ENCODE data around the gene TOMM6. TPM values are rescaled to one million over a fixed set of nuclear protein-coding genes. Genes with fewer than 3 reads are reported as not detected.

TOMM6 gene
- total and polyA plus RNA-seq, 8 donors = 48.6 to 196 (median 68.7) TPM

DNA sequence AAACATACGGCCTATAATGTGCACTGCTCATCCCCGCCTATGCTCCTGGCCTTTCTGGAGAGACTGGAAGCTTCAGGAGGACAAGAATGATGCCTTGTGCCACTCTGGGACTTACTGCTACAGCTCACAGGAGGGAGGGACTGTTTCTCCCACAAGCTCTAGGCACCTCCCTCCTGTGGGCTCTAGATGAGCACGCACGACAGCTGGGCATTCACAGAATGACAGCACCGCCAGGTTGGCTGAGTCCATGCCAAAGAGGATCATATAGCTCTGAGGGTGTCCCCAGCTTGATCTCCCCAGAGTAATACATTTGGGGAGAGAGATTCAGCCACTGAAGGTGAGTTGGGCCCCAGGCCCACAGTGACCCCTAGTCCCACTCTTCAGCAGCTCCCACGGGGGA, 30.2 kb upstream of the TOMM6 start:
- WGBS, 2 donors = 81 to 83% methylated on average over 6 of the region's 6 CpGs

GRCh38 chr6:41757931-41758640, 29.4 kb upstream of the TOMM6 start:
- no peak overlapping the region for H3K27ac ChIP-seq
- intact Hi-C loops (cut with DNase I) = no loop called here
- no peak overlapping the region for H3K4me3 ChIP-seq
- no peaks in the 10 kb centered on the region for H3K9me3 ChIP-seq
- H3K27me3 ChIP-seq = no peaks in the 10 kb centered on the region
- no peaks in the 10 kb centered on the region for H3K36me3 ChIP-seq
- FAIRE-seq = no peak
- peak in 1 of 6 donors; percentile 9 for DNase-seq
- 62% methylated on average over 8 of the region's 8 CpGs for WGBS, 2 donors
- no peak for ATAC-seq
- no peaks in the 10 kb centered on the region for H3K4me1 ChIP-seq
- TF ChIP-seq CTCF (IDR thresholded peaks at IDR 0.05) = no peak

More for the DNA sequence above, 30.2 kb upstream of the TOMM6 start:
- no peak for FAIRE-seq
- TF ChIP-seq CTCF (IDR thresholded peaks at IDR 0.05) = no peak
- H3K27ac ChIP-seq = no peak overlapping the region
- no peak for ATAC-seq
- H3K9me3 ChIP-seq = no peaks in the 10 kb centered on the region
- no peaks in the 10 kb centered on the region for H3K27me3 ChIP-seq
- no peak overlapping the region for H3K4me3 ChIP-seq
- H3K4me1 ChIP-seq = no peaks in the 10 kb centered on the region
- no peaks in the 10 kb centered on the region for H3K36me3 ChIP-seq
- DNase-seq = peak in 1 of 6 donors; percentile 16
- intact Hi-C loops (cut with DNase I) = no loop called here

DNA sequence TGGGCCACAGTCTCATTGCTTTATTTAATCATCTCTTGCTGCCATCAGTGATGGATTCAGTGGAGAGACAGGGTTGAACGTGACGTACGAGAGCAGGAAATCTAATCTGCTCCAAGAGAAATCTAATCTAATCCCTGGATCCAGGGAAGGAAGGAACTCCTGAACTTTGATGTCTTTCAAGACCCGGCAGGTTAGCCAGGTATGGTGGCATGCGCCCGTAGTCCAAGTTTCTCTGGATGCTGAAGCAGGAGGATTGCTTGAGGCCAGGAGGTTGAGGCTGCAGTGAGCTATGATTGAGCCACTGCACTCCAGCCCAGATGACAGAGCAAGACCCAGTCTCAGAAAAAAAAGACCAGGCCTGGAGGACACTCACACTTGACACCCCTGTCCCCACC, 28.9 kb upstream of the TOMM6 start:
- no peak overlapping the region for H3K27ac ChIP-seq
- H3K27me3 ChIP-seq = no peaks in the 10 kb centered on the region
- H3K9me3 ChIP-seq = no peaks in the 10 kb centered on the region
- H3K4me1 ChIP-seq = no peaks in the 10 kb centered on the region
- intact Hi-C loops (cut with DNase I) = no loop called here
- FAIRE-seq = no peak
- no peaks in the 10 kb centered on the region for H3K36me3 ChIP-seq
- no peak for ATAC-seq
- DNase-seq = no peak
- TF ChIP-seq CTCF (IDR thresholded peaks at IDR 0.05) = no peak
- no peak overlapping the region for H3K4me3 ChIP-seq
- WGBS, 2 donors = 82 to 86% methylated on average over 6 of the region's 6 CpGs

- ATAC-seq (peak in 1 of 4 donors; percentile 24), DNase-seq (no peak), FAIRE-seq (no peak)
- H3K27ac ChIP-seq = no peak overlapping the region
- no peak for TF ChIP-seq CTCF (IDR thresholded peaks at IDR 0.05)
- H3K4me1 ChIP-seq = no peaks in the 10 kb centered on the region
- intact Hi-C loops (cut with DNase I) = no loop called here
- WGBS, 2 donors = 79 to 80% methylated on average over 13 of the region's 13 CpGs
- no peaks in the 10 kb centered on the region for H3K27me3 ChIP-seq
- no peaks in the 10 kb centered on the region for H3K9me3 ChIP-seq
- H3K4me3 ChIP-seq = no peak overlapping the region
- H3K36me3 ChIP-seq = no peaks in the 10 kb centered on the region
Measured at GRCh38 chr6:41759106-41759904, 28.2 kb upstream of the TOMM6 start.

Data from pancreas (tissue), 10 donors.